Stimulated activated CD8-positive, alpha-beta memory T cell treated with anti-CD3 and anti-CD28 coated beads, Interleukin-12 subunit alpha, Interleukin-12 subunit beta, amount 100 ng/mL, for 24 hours (primary cell): Measurements from ENCODE around the gene RNF215.

Source experiments
- DNase-seq: peaks from one replicate; pipeline ENCODE4 v3.0.0-alpha.2; 2020; ENCODE audit errors: extremely low read depth

RNF215 gene

GRCh38 chr22:30397656-30398635 lies 10.7 kb upstream of the RNF215 start:
- no peak for DNase-seq

DNA sequence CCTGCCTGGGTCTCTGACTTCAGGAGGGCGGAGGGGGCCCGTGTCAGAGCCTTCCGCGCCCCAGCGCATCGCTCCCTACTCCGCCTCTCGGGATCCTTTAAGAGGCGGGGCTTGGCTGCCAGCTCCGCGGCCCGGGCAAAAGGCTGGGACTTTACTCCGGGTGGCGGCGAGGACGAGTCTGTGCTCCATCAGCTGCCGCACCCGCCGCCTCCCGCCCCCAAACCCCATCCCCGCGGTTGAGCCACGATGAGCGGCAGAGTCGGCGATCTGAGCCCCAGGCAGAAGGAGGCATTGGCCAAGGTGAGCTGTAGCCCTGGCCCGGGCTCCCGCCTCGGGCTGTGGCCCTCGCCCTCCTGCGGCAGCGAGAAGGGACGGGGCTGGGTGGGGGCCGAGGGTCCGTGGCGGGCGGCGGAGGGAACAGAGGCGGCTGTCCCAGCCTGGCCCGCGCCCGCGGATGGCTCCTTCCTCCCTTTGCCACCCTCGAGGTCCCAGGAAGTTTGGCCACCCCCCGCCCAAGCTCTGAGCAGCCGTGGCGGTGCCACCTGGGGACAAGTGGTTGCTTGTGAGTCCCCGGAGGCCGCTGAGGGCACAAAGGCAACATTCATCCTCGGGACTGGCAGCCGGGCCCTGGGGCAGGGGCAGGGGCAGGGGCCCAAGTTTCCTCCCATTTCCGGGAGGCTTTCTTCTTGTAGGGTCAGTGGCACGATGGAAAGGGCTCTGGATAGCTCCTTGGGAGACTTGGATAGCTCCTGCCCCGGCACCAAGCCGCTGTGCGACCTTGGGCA lies 9.9 kb upstream of the RNF215 start, which contains the start of gene SEC14L2:
Gene SEC14L2 (plus strand): TSS at position 148 of the 785 bp plus-strand sequence. CDS start 99 bp downstream, at position 247.
- peak; percentile 26 for DNase-seq

DNA sequence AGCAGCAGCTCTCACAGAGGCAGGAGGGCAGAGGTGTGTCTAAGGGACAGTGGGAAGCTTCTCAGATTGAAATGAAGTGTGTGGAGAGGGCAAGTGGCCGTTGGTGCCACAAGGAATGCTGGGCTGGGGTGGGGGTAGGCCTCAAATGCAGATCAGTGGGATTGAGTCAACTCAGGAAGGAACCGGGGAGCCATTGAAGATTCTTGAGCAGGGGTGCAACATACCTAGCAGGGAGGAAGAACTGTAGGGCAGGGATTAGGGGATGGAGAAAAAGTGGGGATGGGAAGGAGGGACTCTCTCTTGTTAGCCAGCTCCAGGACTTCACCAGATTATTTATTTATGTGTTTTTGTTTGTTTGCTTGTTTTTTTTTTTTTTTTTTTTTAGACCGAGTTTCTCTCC lies 6.7 kb upstream of the RNF215 start:
- no peak for DNase-seq

DNA sequence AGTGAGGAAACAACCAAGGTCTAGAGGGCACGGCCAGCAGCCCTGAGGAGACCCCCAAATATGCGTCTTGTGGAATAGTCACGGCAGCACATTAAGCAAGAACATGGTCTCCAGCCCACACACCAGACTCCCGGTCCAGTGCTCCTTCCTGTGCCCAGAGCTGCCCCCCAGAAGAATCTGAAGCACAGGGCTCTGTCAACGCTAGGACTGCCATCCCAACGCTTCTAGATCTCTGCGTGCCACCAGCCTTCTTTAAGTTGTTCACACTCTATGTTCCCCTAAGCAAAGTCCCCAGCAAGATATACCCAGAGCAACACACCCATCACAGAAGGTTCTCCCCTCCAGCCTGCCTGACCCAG lies 6.1 kb upstream of the RNF215 start:
- no peak for DNase-seq

DNA sequence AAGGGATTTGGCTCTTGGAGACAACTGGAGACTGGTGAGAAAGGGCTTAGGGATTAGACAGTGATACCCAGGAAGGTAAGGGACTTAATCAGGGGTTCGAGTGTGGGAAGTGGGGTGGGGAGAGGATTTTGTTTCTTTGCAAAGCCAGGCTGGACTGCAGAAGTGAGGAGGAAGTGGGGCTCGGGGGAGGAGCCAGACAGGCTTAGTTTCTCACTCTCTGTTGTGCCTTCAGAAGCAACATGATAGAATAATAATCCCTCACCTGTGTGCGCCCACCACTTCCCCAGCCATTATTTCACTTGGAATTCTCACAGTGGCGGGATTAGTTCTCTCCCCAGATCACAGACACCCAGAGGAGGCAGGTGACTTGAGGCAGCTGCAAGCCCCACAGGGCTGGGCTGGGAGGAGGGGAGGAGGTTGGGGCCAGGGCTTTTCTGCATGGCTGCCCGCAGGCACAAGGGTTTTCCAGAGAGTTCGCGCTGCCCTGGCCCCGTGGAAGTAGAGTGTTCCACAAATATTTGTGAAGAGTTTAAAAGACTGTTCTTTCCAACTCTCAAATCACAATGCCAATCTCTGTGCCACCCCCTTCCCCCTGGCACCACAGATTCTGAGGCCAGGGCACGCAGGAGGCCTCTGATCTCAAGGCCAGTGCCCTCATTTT lies 5.6 kb upstream of the RNF215 start:
- no peak for DNase-seq

- DNase-seq, result peak; percentile 53
These were observed 3.9 kb upstream of the RNF215 start for GRCh38 chr22:30390974-30391691.

- DNase-seq, result no peak
These were observed 627 bp downstream of the RNF215 start for GRCh38 chr22:30386608-30386959.

DNA sequence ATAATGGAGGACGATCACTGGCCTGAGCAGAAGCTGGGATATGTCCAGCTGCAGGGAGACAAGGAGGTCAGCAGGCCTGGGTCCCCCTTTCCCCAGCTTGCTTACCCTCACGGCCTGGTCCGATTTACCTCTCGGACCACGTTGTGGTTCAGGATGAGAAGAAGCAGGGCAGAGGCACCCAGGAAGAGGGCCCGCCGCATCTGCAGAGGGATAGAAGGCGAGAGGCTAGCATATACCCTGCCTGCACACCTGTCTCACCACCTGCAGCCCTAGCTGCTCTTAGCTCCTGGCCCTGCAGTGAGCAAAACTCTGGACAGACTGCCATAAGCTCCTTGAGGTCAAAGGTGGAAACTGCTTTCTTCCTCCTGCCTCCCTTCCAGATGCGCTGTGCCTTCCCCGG lies 1.3 kb downstream of the RNF215 start:
- no peak for DNase-seq

- DNase-seq, result no peak
These were observed 4.2 kb downstream of the RNF215 start for GRCh38 chr22:30383061-30383460.

- no peak for DNase-seq
These were observed 4.9 kb downstream of the RNF215 start for GRCh38 chr22:30382340-30382739.

GRCh38 chr22:30381264-30381663 lies 5.9 kb downstream of the RNF215 start:
- no peak for DNase-seq

DNA sequence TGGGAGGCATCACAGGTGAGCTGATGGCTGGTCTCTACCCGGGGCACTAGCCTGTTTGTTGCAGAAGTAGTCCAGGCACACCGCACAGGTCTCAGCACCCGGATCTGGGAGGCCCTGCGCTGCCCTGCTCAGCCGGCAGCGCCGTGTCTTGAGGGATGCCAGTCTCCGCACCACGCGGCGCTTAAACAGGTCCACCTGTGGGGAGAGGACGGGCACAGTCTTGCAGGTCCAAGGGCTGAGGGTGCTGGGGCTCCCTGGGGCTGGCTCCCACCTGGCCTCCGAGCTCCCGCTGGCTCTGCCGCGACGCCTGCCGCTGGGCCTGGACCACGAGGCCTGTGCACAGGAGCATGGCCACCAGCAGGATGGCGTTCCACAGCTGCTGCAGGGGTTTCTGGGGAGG lies 7.2 kb downstream of the RNF215 start:
- DNase-seq, result no peak

DNA sequence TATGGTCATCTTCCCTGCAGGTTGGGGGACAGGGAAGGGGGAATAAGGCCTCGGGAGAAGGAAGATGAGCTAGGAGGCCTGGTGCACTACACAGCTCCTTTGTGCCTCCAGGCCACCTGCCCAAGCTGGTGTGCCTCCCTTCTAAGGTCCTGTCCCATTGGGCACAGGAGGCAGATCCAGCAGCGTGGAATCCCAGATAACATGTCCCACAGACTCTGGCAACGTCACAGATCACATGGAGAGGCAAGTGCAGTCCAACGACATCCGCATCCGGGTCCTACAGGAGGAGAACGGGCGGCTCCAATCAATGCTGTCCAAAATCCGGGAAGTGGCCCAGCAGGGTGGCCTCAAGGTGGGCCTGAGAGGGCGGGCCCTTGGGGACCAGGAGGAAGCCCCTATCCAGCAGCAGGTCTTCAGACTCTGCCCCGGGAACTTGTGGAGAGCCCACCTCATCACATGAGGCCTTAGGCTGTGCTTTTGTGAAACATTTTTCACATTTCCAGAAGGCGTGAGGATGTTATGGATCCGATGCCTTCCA lies 11.8 kb downstream of the RNF215 start:
- DNase-seq, result no peak

DNA sequence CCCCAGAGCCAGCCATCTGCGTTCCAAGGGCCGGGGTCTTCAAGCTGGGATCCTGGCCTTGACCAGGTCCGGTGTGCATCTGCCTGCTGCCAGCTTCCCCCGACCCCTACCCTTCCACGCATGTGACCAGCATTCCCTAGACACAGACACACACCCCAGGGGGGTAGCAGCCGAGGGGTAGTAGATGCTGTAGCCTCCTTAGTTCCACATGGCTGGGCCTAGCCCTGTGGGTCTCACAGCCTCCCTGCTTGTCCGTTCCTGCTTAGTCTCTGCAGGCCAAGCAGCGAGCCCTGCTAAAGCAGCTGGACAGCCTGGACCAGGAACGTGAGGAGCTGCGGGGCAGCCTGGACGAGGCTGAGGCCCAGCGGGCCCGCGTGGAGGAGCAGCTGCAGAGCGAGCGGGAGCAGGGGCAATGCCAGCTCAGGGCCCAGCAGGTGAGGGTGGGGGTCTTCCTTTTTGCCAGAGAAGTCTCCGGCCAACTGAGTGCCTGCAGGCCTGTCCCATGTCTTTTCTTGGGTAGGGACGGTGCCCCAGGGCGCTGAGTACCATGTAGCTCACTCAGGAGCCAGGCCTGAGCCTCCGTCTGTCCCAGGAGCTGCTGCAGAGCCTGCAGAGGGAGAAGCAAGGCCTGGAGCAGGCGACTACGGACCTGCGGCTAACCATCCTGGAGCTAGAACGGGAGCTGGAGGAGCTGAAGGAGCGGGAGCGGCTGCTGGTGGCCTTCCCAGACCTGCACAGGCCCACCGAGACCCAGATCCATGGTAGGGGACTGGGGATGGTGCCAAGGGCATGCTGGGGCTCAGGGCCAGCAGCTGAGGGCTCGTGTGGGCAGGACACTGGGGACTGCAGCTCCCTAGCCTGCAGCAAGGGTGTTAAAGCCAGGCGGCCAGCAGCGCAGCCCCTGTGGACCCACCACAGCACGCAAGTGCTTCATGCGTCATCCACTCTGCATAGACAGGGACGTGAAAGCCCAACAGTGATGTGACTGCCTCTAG lies 13.6 kb downstream of the RNF215 start:
- DNase-seq, result no peak

DNA sequence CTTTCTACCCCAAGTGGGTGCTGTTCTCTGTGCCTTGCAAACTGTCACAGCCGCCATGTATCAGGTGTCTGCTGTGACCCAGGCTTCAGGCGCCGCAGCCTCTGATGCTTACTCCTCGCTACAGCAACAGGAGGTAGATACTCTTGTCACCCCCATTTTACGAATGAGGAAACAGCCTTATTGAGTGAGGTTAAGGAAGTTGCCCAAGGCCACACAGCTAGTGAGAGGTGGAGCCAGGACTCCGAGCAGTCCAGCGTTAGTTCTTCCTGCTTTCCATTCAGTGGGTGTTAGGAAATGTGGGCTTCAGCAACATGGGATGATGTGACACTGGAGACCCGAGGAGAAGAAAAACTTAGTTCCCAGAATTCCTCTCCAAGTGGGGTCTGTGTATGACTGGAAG lies 14.3 kb downstream of the RNF215 start:
- no peak for DNase-seq

DNA sequence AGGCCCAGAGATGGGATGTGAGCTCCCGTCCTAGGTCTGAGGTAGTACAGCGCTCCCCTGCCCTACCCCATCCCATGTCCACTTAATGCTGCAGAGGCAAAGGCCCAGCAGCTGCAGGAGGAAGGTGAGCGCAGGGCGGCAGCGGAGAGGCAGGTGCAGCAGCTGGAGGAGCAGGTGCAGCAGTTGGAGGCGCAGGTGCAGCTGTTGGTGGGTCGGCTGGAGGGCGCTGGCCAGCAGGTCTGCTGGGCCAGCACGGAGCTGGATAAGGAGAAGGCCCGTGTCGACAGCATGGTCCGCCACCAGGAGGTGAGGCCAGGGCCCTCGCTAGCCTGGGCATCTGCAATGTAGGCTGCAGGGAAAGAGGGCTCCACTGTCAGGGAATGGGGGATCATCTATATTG lies 15.2 kb downstream of the RNF215 start:
- no peak for DNase-seq

- no peak for DNase-seq
These were observed 15.9 kb downstream of the RNF215 start for GRCh38 chr22:30371321-30371720.

DNA sequence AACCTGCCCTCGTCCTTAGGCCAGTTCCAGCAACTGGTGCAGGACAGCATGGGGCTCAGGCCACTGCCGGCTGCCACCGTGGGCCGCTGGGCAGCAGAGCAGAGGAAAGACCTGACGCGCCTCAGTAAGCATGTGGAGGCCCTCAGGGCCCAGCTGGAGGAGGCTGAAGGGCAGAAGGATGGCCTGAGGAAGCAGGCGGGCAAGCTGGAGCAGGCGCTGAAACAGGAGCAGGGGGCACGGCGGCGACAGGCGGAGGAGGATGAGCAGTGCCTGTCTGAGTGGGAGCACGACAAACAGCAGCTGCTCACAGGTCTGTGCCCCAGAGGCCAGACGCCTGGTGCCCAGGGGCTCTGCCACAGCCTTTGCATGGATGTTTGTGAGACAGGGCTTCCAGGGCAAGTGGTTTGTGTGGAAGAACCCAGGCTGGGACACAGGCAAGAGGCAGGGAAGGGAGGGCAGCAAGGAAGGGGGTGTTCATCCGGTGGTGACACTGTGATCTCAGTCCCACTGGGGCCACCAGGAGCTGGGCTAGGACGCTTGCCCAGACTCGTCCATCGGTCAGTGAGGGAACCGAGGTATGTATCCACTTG lies 16.5 kb downstream of the RNF215 start:
- DNase-seq, result no peak

DNA sequence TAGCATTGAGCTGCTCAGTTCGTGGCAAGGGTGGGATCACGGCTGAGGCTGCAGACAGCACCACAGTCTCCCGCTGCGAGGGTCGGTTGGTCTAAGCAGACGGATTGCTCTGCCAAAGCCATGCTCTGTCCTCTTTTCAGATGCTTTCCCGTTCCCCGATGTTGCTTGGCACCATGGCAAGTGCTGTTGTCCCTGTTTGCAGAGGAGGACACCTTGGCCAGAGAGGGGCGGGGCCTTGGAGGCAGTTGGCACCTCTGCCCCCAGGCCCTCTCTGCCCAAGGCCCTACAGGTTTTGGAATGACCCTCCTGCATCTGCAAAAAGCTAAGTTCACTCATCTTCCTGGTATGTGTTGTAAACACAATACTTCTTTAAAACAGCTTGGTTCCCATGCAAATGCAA lies 18.8 kb downstream of the RNF215 start:
- DNase-seq, result no peak

DNA sequence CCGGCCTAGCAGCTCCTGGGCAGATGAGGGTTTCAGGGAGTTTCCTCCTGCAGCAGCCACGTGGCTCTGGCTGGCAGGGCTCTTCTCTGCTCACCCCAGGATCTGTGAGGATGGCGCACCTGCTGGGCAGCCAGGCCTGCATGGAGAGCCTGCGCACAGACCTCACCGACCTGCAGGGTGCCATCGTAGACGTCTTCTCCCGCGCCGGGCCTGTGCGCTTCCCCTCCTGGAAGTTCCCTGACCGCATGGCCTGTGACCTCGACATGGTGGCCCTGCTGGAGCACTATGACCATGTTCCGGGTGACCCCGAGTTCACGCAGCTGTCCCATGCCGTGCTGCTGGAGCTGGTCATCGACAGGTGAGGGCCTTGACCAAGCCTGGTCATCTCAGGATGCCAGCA lies 21.3 kb downstream of the RNF215 start:
- no peak for DNase-seq
